ENCODE data around the gene DACH1.

GRCh38 chr13:71461892-71462291 is 405.1 kb downstream of the DACH1 start:
- TF ChIP-seq ZFP30 (CRISPR knock-in tag; IDR thresholded peaks at IDR 0.05) (no peak), PATZ1 (CRISPR knock-in tag; IDR thresholded peaks at IDR 0.05; ENCODE audit: borderline replicate concordance) (no peak), ZNF70 (CRISPR knock-in tag; IDR thresholded peaks at IDR 0.05) (no peak), PPARA (CRISPR knock-in tag; IDR thresholded peaks at IDR 0.05; ENCODE audit: borderline replicate concordance) (no peak), OSR1 (CRISPR knock-in tag; IDR thresholded peaks at IDR 0.05) (no peak), TSHZ2 (CRISPR knock-in tag; IDR thresholded peaks at IDR 0.05) (no peak), TCF4 (CRISPR knock-in tag; IDR thresholded peaks at IDR 0.05; ENCODE audit: borderline replicate concordance) (no peak), BACH2 (CRISPR knock-in tag; IDR thresholded peaks at IDR 0.05; ENCODE audit: borderline replicate concordance) (no peak), CSDC2 (CRISPR knock-in tag; IDR thresholded peaks at IDR 0.05) (no peak), GLIS3 (CRISPR knock-in tag; IDR thresholded peaks at IDR 0.05) (no peak), CREB5 (CRISPR knock-in tag; IDR thresholded peaks at IDR 0.05; ENCODE audit: low read depth) (no peak), ESRRG (CRISPR knock-in tag; IDR thresholded peaks at IDR 0.05) (no peak)

Measured in SK-N-SH treated with all-trans-retinoic acid at 6 μM for 48 hours (cell line).